NB4 (cell line): Measurements from ENCODE around the gene PDGFA.

Experiments used
- DNase-seq: peaks from one replicate; pipeline ENCODE4 v3.0.0; 2010; ENCODE audit warnings: low read depth
- H3K4me3 ChIP-seq: one replicate; pipeline ENCODE4 v1.5.1; 2011; ENCODE audit warnings: mild to moderate bottlenecking, low read depth, low read length, moderate library complexity
- MYC ChIP-seq: IDR thresholded peaks from 2 replicates; pipeline ENCODE4 v1.6.1; 2011; ENCODE audit warnings: low read depth, low read length
- POLR2A ChIP-seq: IDR thresholded peaks from 2 replicates; pipeline ENCODE4 v1.6.1; 2011; ENCODE audit warnings: mild to moderate bottlenecking; ENCODE audit not compliant: insufficient read length; ENCODE audit errors: extremely low read depth
- TF ChIP-seq, protein P1 (sequence below): IDR thresholded peaks from one replicate; pipeline ENCODE4 v1.5.1; 2012; ENCODE audit warnings: low read depth, low read length
- TF ChIP-seq, protein P2 (sequence below): IDR thresholded peaks from 2 replicates; pipeline ENCODE4 v1.6.1; 2011; ENCODE audit warnings: low read depth, low read length

PDGFA gene

DNA sequence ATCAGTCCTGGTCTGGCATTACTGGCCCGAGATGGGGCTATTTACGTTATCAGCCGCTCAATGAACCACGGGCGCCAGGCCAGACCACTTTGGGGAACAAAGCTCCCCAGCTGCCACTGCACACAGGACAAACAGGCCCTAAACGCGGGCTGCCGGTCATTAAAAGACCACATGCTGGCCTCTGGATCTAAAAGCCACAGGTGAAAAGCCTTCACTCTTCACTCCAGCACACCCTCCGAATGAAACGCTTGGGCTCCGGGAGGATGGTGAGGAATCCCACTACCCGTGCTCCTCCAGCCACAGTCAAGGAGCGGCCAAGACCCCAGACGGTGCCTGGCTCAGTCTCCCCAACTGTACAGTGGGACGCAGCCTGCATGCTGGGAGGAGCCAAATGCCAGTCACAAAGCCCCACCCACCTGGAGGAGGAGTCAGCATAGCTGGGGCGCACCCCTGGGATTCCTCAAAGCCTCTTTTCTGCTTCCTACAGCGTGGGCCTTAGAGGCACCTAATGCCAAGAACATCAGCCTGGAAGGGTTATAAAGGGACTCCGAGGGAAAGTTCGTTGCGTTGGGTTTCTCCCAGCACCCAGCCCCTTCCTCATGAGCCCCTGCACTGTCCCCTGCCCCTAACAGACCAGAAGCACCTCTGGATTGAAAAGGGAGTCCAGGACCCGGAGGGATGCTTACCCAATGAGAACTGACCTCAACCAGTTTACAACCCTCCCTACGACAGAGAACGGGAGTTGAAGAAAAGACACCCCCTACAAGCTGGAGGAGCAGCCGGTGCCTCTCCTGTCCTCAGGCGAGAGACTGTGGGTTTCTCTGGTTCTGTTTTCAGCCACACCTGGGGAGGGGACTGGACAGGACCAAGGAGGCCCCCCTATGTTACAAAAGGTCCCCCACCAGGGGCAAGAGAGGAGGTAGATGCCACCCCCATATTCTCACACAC, 4.7 kb downstream of the PDGFA start:
- TF ChIP-seq, protein P1, sequence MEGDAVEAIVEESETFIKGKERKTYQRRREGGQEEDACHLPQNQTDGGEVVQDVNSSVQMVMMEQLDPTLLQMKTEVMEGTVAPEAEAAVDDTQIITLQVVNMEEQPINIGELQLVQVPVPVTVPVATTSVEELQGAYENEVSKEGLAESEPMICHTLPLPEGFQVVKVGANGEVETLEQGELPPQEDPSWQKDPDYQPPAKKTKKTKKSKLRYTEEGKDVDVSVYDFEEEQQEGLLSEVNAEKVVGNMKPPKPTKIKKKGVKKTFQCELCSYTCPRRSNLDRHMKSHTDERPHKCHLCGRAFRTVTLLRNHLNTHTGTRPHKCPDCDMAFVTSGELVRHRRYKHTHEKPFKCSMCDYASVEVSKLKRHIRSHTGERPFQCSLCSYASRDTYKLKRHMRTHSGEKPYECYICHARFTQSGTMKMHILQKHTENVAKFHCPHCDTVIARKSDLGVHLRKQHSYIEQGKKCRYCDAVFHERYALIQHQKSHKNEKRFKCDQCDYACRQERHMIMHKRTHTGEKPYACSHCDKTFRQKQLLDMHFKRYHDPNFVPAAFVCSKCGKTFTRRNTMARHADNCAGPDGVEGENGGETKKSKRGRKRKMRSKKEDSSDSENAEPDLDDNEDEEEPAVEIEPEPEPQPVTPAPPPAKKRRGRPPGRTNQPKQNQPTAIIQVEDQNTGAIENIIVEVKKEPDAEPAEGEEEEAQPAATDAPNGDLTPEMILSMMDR: no peak
- TF ChIP-seq, protein P2, sequence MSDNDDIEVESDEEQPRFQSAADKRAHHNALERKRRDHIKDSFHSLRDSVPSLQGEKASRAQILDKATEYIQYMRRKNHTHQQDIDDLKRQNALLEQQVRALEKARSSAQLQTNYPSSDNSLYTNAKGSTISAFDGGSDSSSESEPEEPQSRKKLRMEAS: no peak
- no peak for TF ChIP-seq MYC
- no peak for TF ChIP-seq POLR2A
- H3K4me3 ChIP-seq: no peak overlapping the region
- DNase-seq: no peak

GRCh38 chr7:514242-514641, 5.4 kb downstream of the PDGFA start:
- no peak for DNase-seq
- no peak overlapping the region for H3K4me3 ChIP-seq
- TF ChIP-seq, protein P1: no peak

DNA sequence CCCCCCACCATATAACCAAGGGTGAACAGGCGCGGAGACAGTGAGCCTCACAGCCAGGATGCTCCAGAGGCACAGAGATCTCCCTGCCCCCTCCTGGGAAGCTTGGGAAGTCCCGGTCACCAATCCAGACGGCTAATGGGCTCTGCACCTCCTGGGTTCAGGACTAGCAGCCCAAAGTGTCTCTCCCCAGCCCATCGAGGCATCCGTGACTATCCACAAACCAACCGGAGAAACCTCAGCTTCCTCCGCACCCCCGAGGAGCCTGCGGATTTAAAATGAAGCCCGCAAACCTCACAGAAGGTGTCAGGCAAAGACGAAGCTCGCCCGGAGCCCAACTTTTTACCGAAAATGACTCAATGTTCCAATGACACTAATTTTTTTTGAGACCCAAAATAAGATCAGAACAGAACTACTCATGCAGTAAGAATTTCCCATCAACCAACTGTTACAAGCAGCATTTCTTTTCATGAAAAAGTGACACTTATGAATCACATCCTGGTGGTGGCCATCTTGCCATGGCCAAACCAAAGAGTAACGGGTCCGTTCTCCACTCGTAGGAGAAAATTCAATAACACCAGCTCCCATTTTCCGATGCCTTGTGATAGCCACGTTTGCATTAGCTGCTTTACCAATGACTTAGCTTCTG, 6.0 kb downstream of the PDGFA start:
- TF ChIP-seq POLR2A (no peak), MYC (no peak)
- TF ChIP-seq, protein P1: no peak
- TF ChIP-seq, protein P2: no peak
- DNase-seq: no peak
- H3K4me3 ChIP-seq: no peak overlapping the region

DNA sequence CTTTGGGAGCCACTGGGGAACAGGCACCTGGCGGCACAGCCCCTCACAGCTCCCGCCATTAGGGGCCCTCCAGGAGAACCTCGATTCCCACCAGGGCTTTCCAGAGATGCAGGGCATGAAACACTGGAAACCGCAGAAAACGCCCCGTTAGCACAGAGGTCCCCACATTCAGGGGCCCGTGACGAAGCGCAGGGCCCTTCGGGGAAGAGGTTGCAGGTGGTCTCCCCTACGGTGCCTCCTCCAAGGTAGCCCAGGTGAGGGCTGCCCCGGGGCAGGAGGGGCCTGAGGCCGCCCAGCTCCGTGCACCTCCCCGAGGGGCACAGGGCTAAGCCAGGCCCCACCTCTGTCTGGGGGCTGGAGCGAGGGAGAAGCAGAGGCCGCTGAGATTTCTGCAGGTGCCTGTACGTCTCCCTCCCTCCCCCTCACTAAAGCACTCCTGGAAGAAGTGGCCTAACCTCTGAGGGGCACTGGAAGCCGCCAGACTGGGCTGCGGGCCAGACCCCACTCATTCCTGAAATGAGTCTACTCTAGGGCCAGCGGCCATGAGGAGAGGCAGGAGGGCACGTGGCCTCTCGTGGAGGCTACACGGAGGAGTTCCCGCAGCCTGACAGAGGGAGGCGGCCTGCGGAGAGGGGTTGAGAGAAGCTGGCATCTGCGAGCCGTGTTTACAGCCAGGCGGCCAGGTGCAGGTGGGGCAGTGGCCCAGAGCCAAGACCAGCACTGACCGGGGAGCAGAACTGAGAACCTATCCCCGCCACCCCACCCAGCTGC, 6.9 kb downstream of the PDGFA start:
- TF ChIP-seq, protein P2: no peak
- TF ChIP-seq, protein P1: no peak
- TF ChIP-seq MYC: no peak
- TF ChIP-seq POLR2A: no peak

DNA sequence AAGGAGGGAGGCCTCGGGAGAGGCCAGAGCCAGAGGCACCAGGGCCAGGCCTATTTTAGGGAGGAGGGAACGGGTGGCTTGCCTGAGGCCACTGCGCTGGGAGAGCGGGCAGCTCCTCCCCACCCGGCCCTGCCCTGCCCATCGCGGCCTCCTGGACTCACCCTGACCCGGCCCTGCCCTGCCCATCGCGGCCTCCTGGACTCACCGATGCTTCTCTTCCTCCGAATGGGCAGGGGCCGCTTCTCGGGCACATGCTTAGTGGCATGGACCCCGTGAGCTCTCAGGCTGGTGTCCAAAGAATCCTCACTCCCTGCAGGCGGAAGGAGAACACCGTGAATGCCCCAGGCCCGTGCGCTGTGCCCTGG, 7.5 kb downstream of the PDGFA start:
- TF ChIP-seq POLR2A (no peak), MYC (no peak)
- TF ChIP-seq, protein P1: no peak
- TF ChIP-seq, protein P2: no peak
- DNase-seq: no peak

More for the DNA sequence above, 6.9 kb downstream of the PDGFA start:
- no peak overlapping the region for H3K4me3 ChIP-seq
- no peak for DNase-seq

More for the DNA sequence above, 7.5 kb downstream of the PDGFA start:
- H3K4me3 ChIP-seq: no peak overlapping the region
